A673 (cell line): ENCODE measurements around the gene ESR1.

Experiments
- CTCF ChIP-seq: fragments of 300-800, 200-600 bp; sonication (generic); conservative IDR thresholded peaks from 2 replicates; pipeline ENCODE4 v1.5.1; 2017; ENCODE audit warnings: low read depth, mild to moderate bottlenecking, antibody characterized with exemption, low read length, moderate library complexity, mixed read lengths
- EZH2 ChIP-seq: fragments of 200-600 bp; sonication (generic); IDR thresholded peaks from 2 replicates; pipeline ENCODE4 v1.6.1; 2017; ENCODE audit warnings: borderline replicate concordance, low read depth, mild to moderate bottlenecking, mixed read lengths, antibody characterized with exemption, low read length; ENCODE audit not compliant: poor library complexity, severe bottlenecking

DNA sequence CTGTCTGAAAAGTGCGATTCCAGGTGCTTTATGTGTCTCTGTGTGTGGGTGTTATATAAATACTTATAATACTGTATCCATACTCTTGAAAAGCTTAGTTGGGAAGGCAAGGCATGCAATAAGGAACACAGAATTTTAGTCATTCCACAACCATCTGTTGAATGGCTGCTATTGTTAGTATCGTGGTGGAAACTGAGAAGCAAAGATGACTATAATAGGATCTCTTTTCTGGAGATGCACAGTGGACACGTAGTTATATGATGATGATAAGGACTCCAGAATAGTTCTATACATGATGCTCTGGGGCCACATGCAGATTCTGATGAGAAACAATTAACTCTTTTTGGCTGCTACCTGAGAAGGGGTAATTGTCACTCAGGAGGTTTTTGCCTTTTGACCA lies 25.2 kb downstream of the ESR1 start:
- TF ChIP-seq CTCF = no peak
- no peak for TF ChIP-seq EZH2
